Muscle layer of colon (tissue), 2 donors: Measurements from ENCODE around the gene CACNG4.

ENCODE experiments used
- H3K27ac ChIP-seq: one replicate; pipeline ENCODE4 v1.7.0; 2013; ENCODE audit warnings: low read depth, mild to moderate bottlenecking, low read length, moderate library complexity
- H3K27me3 ChIP-seq, 2 donors: one replicate each; pipeline ENCODE4 v1.7.0; 2013; ENCODE audit warnings: low read length in 2 of 2, mild to moderate bottlenecking in 2 of 2; ENCODE audit not compliant: insufficient read depth in 2 of 2, control insufficient read depth in 1 of 2
- H3K36me3 ChIP-seq: one replicate; pipeline ENCODE4 v1.7.0; 2013; ENCODE audit warnings: mild to moderate bottlenecking, low read length; ENCODE audit not compliant: insufficient read depth
- H3K4me1 ChIP-seq: one replicate; pipeline ENCODE4 v1.7.0; 2013; ENCODE audit warnings: mild to moderate bottlenecking, low read length; ENCODE audit not compliant: insufficient read depth
- H3K4me3 ChIP-seq, 2 donors: one replicate each; pipeline ENCODE4 v1.7.0; 2013; ENCODE audit warnings: low read length in 2 of 2, low read depth in 1 of 2, mild to moderate bottlenecking in 1 of 2, moderate library complexity in 1 of 2
- H3K9ac ChIP-seq: one replicate; pipeline ENCODE4 v1.7.0; 2013; ENCODE audit warnings: low read length
- H3K9me3 ChIP-seq: one replicate; pipeline ENCODE4 v1.7.0; 2013; ENCODE audit warnings: mild to moderate bottlenecking, low read length
- donor health status: abdominal sarcoma.
- donor health status: Adenocarcinoma of cecum.

The CACNG4 gene

DNA sequence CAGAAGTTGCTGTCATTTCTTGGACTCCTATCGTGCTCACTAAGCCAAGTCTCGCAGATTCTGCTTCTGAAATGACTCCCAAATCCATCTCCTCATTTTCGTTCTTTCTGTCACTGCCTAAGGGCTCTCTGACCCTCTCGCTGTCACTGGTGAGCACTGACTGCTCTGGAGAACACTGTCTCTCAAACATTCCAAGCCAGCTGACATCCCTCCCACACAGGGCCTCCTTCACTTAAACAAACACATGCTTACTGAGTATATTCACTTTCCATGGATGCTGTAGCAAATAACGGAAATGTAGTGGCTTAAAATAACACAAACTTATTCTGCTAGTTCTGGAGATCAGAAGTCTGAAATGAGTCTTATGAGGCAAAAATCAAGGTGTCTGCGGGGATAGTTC is 98.6 kb downstream of the CACNG4 start:
- Histone ChIP-seq H3K27ac (no peak overlapping the region), H3K27me3 (no peaks in the 10 kb centered on the region), H3K4me1 (no peaks in the 10 kb centered on the region), H3K9me3 (no peaks in the 10 kb centered on the region), H3K36me3 (no peaks in the 10 kb centered on the region), H3K9ac (no peak overlapping the region), H3K4me3 (no peak overlapping the region)

- Histone ChIP-seq H3K36me3 (no peaks in the 10 kb centered on the region), H3K27ac (no peak overlapping the region), H3K9me3 (no peaks in the 10 kb centered on the region), H3K4me3 (no peak overlapping the region), H3K9ac (no peak overlapping the region), H3K27me3 (no peaks in the 10 kb centered on the region), H3K4me1 (no peaks in the 10 kb centered on the region)
Measured at GRCh38 chr17:67066717-67067116, 102.2 kb downstream of the CACNG4 start.

DNA sequence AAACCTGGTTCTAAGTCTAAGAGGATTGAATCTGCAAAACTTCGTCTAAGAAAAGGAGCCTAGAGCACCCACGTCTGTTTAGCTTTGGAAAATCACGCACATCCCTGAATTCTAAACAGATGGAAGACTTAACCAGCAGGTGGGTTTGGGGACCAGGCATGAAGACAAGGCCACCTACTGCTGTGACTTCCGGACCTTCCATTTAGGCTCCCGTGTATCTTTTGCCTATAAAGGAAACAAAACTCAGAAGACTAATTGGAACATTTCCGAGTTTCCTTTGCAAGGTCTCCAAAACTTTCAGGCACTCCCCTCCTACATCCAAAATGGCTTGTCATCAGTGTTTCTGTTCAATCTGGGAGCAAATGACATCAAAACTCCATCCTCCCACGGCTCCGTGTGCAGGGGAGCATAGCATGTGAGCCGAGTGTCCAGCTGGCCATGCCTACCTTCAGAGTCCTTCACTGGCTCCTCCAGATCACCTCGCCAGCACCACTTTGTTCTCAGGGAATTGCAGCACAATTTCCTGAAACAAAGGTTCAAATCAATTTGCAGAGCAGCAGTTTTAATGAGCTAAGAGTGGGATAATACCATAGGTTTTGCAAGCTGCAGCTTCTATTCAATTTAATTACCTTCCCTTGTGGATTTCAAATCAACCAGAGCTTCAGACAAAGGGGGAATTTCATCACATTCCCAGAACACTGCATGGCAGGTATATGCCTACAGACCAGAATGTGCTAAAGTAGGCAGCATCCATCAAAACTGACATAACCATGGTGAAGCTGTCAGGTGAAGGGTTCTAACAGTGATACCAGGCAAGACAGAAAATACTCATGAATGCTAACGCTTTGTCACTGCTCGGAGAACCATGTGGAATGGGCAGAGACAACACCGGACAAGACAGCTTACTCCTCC is 103.3 kb downstream of the CACNG4 start:
- no peaks in the 10 kb centered on the region for H3K27me3 ChIP-seq
- no peak overlapping the region for H3K4me3 ChIP-seq
- no peaks in the 10 kb centered on the region for H3K36me3 ChIP-seq
- no peak overlapping the region for H3K9ac ChIP-seq
- no peaks in the 10 kb centered on the region for H3K9me3 ChIP-seq
- no peaks in the 10 kb centered on the region for H3K4me1 ChIP-seq
- no peak overlapping the region for H3K27ac ChIP-seq

GRCh38 chr17:67068999-67069398 is 104.5 kb downstream of the CACNG4 start:
- Histone ChIP-seq H3K27ac (no peak overlapping the region), H3K4me1 (no peaks in the 10 kb centered on the region), H3K9me3 (no peaks in the 10 kb centered on the region), H3K9ac (no peak overlapping the region), H3K36me3 (no peaks in the 10 kb centered on the region), H3K4me3 (no peak overlapping the region), H3K27me3 (no peaks in the 10 kb centered on the region)

DNA sequence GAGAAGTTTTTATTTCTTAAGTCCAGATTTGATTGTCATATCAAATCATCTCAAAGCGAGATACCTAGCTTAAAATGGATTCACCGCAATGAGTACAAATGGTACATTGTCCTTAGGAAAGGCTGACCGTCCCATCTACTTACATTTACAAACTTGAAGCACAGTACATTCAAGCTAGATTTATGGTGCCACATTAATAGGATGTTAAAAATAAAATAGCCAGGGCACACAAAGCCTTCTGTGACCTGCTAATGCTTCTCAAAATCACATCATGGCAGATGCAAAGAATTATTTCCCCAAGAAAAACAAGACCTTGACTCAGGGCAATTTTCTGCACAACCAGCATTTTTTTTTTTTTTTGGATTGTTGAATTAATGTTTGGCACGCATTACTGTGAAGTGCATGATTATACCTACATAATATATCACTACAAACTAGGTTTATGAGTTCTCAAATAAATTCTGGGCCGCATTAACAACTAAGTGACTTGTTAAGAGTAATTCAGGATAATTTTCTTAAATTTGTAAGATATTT is 105.2 kb downstream of the CACNG4 start:
- Histone ChIP-seq H3K9me3 (no peaks in the 10 kb centered on the region), H3K4me3 (no peak overlapping the region), H3K4me1 (no peaks in the 10 kb centered on the region), H3K27ac (no peak overlapping the region), H3K36me3 (no peaks in the 10 kb centered on the region), H3K27me3 (no peaks in the 10 kb centered on the region), H3K9ac (no peak overlapping the region)

- H3K9ac ChIP-seq = no peak overlapping the region
Measured at GRCh38 chr17:67071595-67071994, 107.1 kb downstream of the CACNG4 start.

DNA sequence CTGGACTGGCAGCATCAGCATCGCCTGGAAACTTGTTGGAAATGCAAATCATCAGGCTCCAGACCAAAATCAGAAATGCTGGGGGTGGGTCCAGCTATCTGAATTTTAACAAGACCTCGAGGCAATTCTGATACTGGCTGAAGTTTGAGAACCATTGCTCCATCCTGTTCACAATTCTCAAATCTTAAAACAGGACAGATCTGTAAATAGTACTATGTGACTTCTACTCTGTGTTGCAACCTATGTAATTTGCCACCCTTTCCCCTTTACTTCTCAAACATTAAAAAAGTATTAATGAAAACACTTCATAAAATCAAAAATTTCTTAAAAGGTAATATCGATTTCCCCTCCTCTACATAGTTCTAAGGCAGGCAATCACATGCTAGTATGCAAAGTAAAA is 108.4 kb downstream of the CACNG4 start:
- Histone ChIP-seq H3K36me3 (no peaks in the 10 kb centered on the region), H3K27ac (no peak overlapping the region), H3K4me3 (no peak overlapping the region), H3K27me3 (no peaks in the 10 kb centered on the region), H3K4me1 (no peaks in the 10 kb centered on the region), H3K9ac (no peak overlapping the region), H3K9me3 (no peaks in the 10 kb centered on the region)

More at GRCh38 chr17:67071595-67071994, 107.1 kb downstream of the CACNG4 start:
- H3K36me3 ChIP-seq = no peaks in the 10 kb centered on the region
- no peaks in the 10 kb centered on the region for H3K4me1 ChIP-seq
- no peaks in the 10 kb centered on the region for H3K9me3 ChIP-seq
- H3K27ac ChIP-seq = no peak overlapping the region
- H3K27me3 ChIP-seq = no peaks in the 10 kb centered on the region
- no peak overlapping the region for H3K4me3 ChIP-seq

GRCh38 chr17:67074781-67075180 is 110.3 kb downstream of the CACNG4 start:
- Histone ChIP-seq H3K27ac (no peak overlapping the region), H3K27me3 (no peaks in the 10 kb centered on the region), H3K9ac (no peak overlapping the region), H3K4me3 (no peak overlapping the region), H3K36me3 (peaks cover 3% of the 10 kb centered on the region), H3K9me3 (no peaks in the 10 kb centered on the region), H3K4me1 (no peaks in the 10 kb centered on the region)

GRCh38 chr17:67076290-67076689 is 111.8 kb downstream of the CACNG4 start:
- Histone ChIP-seq H3K4me1 (no peaks in the 10 kb centered on the region), H3K27ac (no peak overlapping the region), H3K4me3 (no peak overlapping the region), H3K9ac (no peak overlapping the region), H3K9me3 (no peaks in the 10 kb centered on the region), H3K27me3 (no peaks in the 10 kb centered on the region), H3K36me3 (peaks cover 7% of the 10 kb centered on the region)

DNA sequence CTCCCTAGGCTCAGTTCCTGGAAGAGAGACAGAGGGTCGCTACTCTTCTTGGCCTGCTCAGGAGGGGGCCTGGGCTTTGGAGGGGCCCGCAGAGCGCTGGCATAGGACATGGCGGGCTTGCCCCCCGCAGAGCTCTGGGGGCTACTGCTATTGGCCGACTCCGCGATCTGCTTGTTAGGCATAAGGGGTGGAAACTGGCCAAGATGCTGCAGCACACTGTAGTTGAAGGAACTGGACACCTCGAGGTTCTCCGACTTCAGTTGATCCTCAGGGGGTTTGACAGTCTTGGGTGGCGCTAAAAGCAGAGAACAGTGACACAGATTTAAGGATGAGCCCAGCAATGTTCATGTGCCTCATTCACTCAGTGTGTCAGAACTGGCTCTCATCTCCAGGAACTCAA is 113.8 kb downstream of the CACNG4 start:
- Histone ChIP-seq H3K36me3 (peaks cover 12% of the 10 kb centered on the region), H3K4me3 (no peak overlapping the region), H3K27me3 (no peaks in the 10 kb centered on the region), H3K27ac (no peak overlapping the region), H3K4me1 (no peaks in the 10 kb centered on the region), H3K9ac (no peak overlapping the region), H3K9me3 (no peaks in the 10 kb centered on the region)

GRCh38 chr17:67079491-67079890 is 115.0 kb downstream of the CACNG4 start:
- Histone ChIP-seq H3K27me3 (no peaks in the 10 kb centered on the region), H3K27ac (no peak overlapping the region), H3K4me3 (no peak overlapping the region), H3K36me3 (peaks cover 12% of the 10 kb centered on the region), H3K4me1 (no peaks in the 10 kb centered on the region), H3K9me3 (no peaks in the 10 kb centered on the region), H3K9ac (no peak overlapping the region)

DNA sequence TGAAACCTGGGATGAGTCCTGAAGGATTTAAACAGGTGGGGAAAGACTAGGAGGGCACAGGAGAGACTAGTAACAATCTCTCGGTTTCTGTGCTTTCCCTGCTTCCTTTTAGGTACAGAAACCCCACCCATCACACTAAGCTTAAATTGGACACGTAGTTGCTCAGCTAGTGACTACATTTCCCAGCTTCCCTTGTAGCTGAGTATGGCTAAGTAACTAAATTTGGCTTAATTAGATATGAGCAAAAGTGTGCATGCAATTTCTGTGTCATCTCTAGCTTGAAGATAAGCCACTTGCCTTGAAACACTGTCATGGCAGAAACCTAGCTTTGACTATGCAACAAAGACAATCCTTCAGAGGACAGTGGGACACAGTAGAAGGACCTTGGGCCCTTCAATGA is 116.3 kb downstream of the CACNG4 start:
- Histone ChIP-seq H3K9ac (no peak overlapping the region), H3K27ac (no peak overlapping the region), H3K36me3 (peaks cover 18% of the 10 kb centered on the region), H3K4me3 (no peak overlapping the region), H3K27me3 (no peaks in the 10 kb centered on the region), H3K4me1 (no peaks in the 10 kb centered on the region), H3K9me3 (no peaks in the 10 kb centered on the region)
